GM19438 (cell line): ENCODE results near the gene PRR30.
"Not testable (repeated sequence)": the region's sequence is repeated elsewhere in the genome, so short reads cannot be mapped to it uniquely, and the experiment has no call there.

ENCODE experiments used
- ATAC-seq: cut with Tn5 transposase; IDR thresholded peaks from one replicate; pipeline ENCODE4 v1.9.1; 2021; ENCODE audit warnings: low read depth; ENCODE audit not compliant: unreplicated experiment

The PRR30 gene

GRCh38 chr2:27139310-27139709, at the start of gene PRR30:
Gene PRR30 (minus strand): TSS chr2:27139410. CDS start chr2:27138329, 1,081 bp downstream.
- no peak for ATAC-seq

GRCh38 chr2:27186613-27187345, 47.6 kb upstream of the PRR30 start:
- ATAC-seq: no peak

- ATAC-seq: no peak
Observed at GRCh38 chr2:27185331-27186026, 46.3 kb upstream of the PRR30 start.

GRCh38 chr2:27184115-27184514, 44.9 kb upstream of the PRR30 start:
- no peak for ATAC-seq

GRCh38 chr2:27182346-27182745, 43.1 kb upstream of the PRR30 start:
- no peak for ATAC-seq

- ATAC-seq: no peak
Observed at GRCh38 chr2:27179344-27180000, 40.3 kb upstream of the PRR30 start.

- ATAC-seq: no peak
Observed at GRCh38 chr2:27178469-27178868, 39.3 kb upstream of the PRR30 start.

- ATAC-seq: no peak
Observed at GRCh38 chr2:27177441-27178351, 38.5 kb upstream of the PRR30 start.

GRCh38 chr2:27175781-27176180, 36.6 kb upstream of the PRR30 start:
- ATAC-seq: not testable (repeated sequence)

- no peak for ATAC-seq
Observed at GRCh38 chr2:27175330-27175729, 36.1 kb upstream of the PRR30 start.

- no peak for ATAC-seq
Observed at GRCh38 chr2:27174638-27175037, 35.4 kb upstream of the PRR30 start.

- no peak for ATAC-seq
Observed at GRCh38 chr2:27171351-27171848, 32.2 kb upstream of the PRR30 start.

GRCh38 chr2:27170581-27171337, 31.5 kb upstream of the PRR30 start:
- no peak for ATAC-seq

GRCh38 chr2:27164960-27165763, 26.0 kb upstream of the PRR30 start:
- ATAC-seq: no peak

GRCh38 chr2:27162151-27163121, 23.2 kb upstream of the PRR30 start:
- no peak for ATAC-seq

- no peak for ATAC-seq
Observed at GRCh38 chr2:27160191-27160590, 21.0 kb upstream of the PRR30 start.

GRCh38 chr2:27159271-27159670, 20.1 kb upstream of the PRR30 start:
- ATAC-seq: no peak

GRCh38 chr2:27158468-27158867, 19.3 kb upstream of the PRR30 start:
- no peak for ATAC-seq
